Forelimb muscle (tissue), 1 donor: ENCODE results near the gene LAMC1. TPM values are rescaled to one million over a fixed set of nuclear protein-coding genes. Genes with fewer than 3 reads are reported as not detected.

ENCODE experiments used
- DNase-seq: peaks from one replicate; pipeline ENCODE4 v3.0.0-alpha.2; 2013; ENCODE audit warnings: low read depth
- polyA plus RNA-seq: library from polyadenylated mRNA; unstranded; fragments of 120-200 nt; gene quantifications from one replicate; pipeline ENCODE4 v1.2.1, GENCODE V29; 2013; ENCODE audit not compliant: insufficient read length

The LAMC1 gene
- polyA plus RNA-seq, 1 donor, result 249 TPM

DNA sequence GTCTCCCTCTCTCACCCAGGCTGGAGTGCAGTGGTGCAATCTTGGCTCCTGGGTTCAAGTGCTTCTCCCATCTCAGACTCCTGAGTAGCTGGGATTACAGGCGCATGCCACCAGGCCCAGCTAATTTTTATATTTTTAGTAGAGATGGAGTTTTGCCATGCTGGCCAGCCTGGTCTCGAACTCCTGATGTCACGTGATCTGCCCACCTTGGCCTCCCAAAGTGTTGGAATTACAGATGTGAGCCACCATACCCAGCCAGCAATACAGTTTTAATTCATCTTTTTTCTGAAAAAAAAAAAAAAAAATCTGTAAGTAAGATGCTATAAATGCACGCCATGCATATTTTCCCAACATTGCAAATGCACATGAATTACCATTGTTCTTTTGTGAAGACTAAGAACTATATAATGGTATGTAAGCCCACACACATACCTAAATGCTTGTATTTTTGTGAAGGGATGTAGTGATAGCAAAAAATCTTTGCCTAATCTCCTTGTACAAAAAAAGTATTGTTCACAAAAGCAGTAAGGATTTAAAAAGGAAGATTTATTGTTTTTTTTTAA is 170.8 kb downstream of the LAMC1 start:
- DNase-seq, result no peak

DNA sequence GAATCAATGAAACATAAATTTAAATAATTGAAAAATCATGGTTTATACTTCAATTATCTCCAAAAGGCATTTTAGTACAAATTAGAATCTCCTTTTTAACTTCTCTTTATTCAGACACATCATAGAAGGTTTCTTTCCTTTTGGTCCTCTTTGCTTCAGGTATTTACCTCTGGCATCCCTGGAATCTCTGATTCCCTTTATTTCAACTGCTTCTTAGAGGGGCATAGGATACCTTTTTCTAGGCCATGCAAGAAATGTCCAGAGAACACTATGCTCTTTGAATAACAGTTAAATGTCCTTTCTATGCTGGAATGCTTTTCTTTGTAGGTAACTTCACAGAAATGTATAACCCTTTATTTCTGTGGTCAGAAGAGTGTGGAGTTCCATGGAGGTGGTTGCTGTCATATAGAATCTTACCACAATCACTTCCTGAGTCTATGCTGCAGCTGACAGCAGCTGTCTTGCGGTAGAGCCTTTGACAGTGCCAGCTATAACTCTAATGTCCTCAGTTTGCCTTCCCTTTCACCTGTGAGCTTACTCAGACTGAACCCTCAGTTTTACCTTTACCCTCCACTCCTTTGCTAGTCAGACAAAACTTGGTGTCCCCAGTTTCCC is 171.4 kb downstream of the LAMC1 start:
- DNase-seq, result no peak

- no peak for DNase-seq
These were observed 171.9 kb downstream of the LAMC1 start for GRCh38 chr1:183195142-183195574.

Other genes starting within 250 kb of the LAMC1 start
- 5.1 TPM for gene NPL, start 233.6 kb upstream of the LAMC1 start, polyA plus RNA-seq
- 113 TPM for gene DHX9, start 184.1 kb upstream of the LAMC1 start, polyA plus RNA-seq
- gene SHCBP1L, start 70.3 kb upstream of the LAMC1 start, polyA plus RNA-seq, result 0.35 TPM
- 1.5 TPM for gene LAMC2, start 162.8 kb downstream of the LAMC1 start, polyA plus RNA-seq